ENCODE results near the gene MUC21.
A peak's percentile ranks its signal among the peaks of the same experiment; 100 is the strongest.
"Not testable (repeated sequence)": the region's sequence is repeated elsewhere in the genome, so short reads cannot be mapped to it uniquely, and the experiment has no call there.

The MUC21 gene

GRCh38 chr6:30970946-30971345, 12.6 kb upstream of the MUC21 start:
- no peak for DNase-seq

- no peak for DNase-seq
These were observed 10.7 kb upstream of the MUC21 start for GRCh38 chr6:30972816-30973215.

GRCh38 chr6:30974490-30975252, 8.8 kb upstream of the MUC21 start:
- DNase-seq, result no peak

GRCh38 chr6:30979141-30979540, 4.4 kb upstream of the MUC21 start:
- no peak for DNase-seq

- DNase-seq, result no peak
These were observed 3.8 kb upstream of the MUC21 start for GRCh38 chr6:30979690-30980089.

- DNase-seq, result peak in 1 of 2 donors; percentile 13
These were observed 1.4 kb upstream of the MUC21 start for GRCh38 chr6:30981942-30982772.

- peak; percentile 44 to 63 for DNase-seq
These were observed 2.0 kb downstream of the MUC21 start for GRCh38 chr6:30985490-30985889.

GRCh38 chr6:30987304-30987703, 3.8 kb downstream of the MUC21 start:
- no peak for DNase-seq

- DNase-seq, result no peak
These were observed 4.8 kb downstream of the MUC21 start for GRCh38 chr6:30988209-30988825.

GRCh38 chr6:30990422-30991086, 7.0 kb downstream of the MUC21 start:
- no peak for DNase-seq

- no peak for DNase-seq
These were observed 8.4 kb downstream of the MUC21 start for GRCh38 chr6:30991891-30992290.

DNA sequence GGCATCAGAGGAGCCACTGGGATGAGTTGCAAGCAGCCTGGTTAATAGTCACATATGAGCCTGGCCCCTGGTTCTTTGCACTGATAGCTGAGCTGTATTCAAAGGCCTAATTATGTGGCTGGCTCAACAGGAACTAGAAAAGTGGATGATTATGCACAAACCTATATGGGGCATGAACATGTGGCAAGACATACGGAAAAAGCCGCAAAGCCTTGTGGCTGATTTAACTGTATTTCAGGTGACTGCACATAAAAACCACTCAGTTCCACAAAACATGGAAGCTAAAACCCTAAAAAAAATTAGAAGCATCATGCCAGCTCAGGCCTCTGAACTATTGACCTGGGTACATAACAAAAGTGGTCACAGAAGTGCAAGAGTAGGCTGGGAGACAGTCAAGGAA, 13.8 kb downstream of the MUC21 start:
- no peak for DNase-seq

DNA sequence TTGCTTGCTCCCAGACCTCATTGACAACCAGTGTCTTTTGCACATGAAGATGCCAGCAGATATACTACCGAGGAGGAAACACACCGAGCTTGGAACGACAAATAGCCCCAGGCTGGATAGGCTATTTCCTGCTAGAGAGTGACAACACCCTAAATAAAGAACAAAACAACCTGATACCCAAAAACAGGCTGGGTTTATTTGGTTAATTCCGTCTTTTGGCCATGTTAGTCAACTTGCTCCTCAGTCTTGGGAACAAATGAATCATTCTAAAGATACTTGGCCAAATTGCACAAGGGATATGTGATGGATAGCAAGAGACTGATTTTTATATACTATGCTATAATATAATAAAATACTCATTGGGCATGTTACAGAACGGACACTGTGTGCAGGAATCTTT, 15.3 kb downstream of the MUC21 start:
- no peak for DNase-seq

- not testable (repeated sequence) for DNase-seq
These were observed 16.7 kb downstream of the MUC21 start for GRCh38 chr6:31000067-31000860.

DNA sequence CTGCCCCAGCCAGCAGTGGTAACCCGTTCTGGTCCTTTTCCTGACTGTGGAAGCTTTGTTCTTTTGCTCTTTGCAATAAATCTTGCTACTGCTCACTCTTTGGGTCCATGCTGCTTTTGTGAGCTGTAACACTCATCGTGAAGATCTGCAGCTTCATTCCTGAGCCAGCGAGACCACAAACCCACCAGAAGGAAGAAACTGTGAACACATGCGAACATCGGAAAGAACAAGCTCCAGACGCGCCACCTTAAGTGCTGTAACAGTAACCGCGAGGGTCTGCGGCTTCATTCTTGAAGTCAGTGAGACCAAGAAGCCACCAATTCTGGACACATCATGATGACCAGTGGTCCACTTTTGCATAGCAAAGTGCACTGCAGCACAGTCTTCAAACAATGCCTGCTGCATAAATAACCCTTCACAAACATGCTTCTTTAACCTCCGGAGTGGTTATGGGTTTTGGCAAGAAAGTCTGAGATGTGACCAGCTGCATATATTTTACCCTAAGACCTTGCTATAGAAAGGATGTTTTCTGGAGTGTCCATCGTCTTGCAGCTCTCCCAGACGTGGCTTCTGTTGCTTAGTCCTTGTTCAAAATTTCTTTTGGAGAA, 17.9 kb downstream of the MUC21 start:
- no peak for DNase-seq

DNA sequence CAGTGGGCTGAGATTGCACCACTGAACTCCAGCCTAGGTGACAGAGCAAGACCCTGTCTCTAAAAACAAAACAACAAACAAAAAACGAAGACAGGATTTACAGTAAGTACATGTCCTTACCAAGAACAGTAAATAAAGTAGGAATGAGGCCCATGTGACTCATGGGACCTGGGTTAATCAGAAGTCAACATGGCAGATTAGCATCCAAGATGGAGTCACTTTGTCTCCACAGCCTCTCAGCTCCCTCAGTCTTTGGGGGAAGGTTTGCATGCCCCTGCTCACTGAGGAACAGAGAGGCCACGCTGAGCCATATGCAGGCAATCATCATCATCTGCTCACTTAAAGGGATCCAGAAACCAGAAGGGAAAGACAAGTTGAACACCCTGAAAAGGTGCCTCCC, 19.0 kb downstream of the MUC21 start:
- DNase-seq, result no peak

DNA sequence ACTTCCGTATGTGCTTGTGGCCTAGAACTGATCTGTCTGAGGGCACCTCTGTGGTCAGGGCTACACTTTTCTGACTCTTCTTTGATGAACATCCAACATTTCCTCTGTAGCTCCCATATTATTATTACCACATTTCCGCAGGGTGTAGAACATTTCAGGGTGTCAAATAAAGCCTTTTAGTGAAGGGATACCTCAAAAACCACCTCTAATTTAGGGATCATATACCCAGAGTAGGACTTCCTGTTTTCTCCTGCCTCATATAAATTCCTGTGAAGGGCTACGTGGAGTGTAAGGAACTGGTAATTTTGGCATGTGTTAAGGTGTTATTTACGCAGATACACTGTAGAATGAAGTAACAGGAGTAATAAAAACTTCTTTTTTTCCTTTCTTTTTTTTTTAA, 21.3 kb downstream of the MUC21 start:
- DNase-seq, result no peak

DNA sequence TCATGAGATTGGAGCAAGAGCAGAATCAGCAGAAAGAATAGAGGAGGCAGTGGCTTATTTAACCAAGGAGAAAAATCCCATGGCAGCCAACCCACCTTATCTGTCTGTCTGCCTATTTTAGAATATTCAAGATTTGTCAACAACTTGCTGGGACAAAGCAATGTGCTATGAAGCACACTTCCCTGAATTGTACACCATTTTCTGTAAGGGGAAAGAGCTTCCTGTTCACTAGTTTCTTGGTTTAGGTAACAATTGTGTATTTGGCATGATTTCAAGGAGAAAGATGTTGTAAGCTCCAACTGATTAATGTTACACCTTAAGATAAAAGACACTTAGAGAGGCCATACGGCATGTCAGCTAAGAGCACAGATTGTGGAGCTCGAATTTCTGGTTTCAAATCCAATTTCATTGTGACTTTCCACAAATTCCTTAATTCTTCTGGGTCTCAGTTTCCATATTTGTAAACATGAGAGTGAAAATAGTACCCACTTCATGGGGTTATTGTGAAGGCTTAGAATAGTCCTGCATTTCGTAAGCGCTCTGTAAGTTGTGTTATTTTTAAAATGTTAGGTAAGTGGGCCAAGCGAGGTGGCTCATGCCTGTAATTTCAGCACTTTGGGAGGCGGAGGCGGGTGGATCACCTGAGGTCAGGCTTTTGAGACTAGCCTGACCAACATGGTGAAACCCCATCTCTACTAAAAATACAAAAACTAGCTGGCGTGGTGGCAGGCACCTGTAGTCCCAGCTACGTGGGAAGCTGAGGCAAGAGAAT, 21.9 kb downstream of the MUC21 start:
- no peak for DNase-seq

- no peak for DNase-seq
These were observed 24.2 kb downstream of the MUC21 start for GRCh38 chr6:31007694-31008093.

DNA sequence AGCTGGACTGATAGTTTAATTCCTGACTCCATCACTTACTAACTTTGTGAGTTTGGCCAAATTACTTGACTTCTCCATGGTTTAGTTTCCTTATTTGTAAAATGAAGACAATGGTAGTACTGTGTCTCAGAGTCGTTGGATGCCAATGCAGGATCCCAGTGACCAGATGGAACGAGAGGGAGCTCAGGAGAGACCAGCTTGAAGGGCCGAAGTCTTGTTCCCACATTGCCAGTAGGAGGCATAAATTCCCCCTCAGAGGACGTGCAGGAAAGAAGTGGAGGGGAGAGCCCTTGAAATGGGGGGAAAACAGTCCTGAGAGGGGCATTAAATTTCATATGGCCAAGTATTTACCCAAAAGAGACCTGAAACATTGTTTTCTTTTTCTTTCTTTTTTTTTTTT, 24.6 kb downstream of the MUC21 start:
- DNase-seq, result no peak

DNA sequence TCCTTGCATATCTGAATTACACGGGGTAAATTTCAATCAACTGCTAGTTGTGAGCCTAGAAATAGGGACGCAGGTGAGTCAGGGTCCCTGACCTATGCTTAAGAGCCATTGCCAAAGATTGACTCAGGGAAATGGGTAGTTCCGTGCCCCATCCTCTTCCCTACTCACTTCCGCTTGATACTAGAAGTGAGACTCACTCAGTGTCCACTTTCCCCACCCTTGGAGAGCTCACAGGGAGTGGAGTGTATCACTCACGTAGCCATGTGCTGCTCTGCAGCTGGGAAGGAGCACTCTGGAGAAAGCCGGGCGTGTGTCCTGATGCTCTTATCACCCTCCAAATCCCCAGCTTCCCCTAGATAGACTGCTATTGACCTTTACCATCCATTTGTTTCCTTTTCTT, 26.2 kb downstream of the MUC21 start:
- DNase-seq, result no peak
